ENCODE measurements around the gene ERGIC2.

ERGIC2 gene

GRCh38 chr12:29374012-29374411, 7.0 kb downstream of the ERGIC2 start:
- DNase-seq, result no peak

- DNase-seq, result no peak
Observed at GRCh38 chr12:29365091-29365490, 15.9 kb downstream of the ERGIC2 start.

- no peak for DNase-seq
Observed at GRCh38 chr12:29354954-29355353, 26.0 kb downstream of the ERGIC2 start.

GRCh38 chr12:29350080-29350479, 30.9 kb downstream of the ERGIC2 start:
- no peak for DNase-seq

- no peak for DNase-seq
Observed at GRCh38 chr12:29346769-29347421, 34.1 kb downstream of the ERGIC2 start.

- DNase-seq, result no peak
Observed at GRCh38 chr12:29343022-29343799, 37.8 kb downstream of the ERGIC2 start.

- no peak for DNase-seq
Observed at GRCh38 chr12:29337325-29337724, 43.6 kb downstream of the ERGIC2 start.

GRCh38 chr12:29334937-29335336, 46.0 kb downstream of the ERGIC2 start:
- DNase-seq, result no peak

- DNase-seq, result no peak
Observed at GRCh38 chr12:29333178-29333577, 47.8 kb downstream of the ERGIC2 start.

- no peak for DNase-seq
Observed at GRCh38 chr12:29329411-29329810, 51.6 kb downstream of the ERGIC2 start.

- no peak for DNase-seq
Observed at GRCh38 chr12:29322157-29322556, 58.8 kb downstream of the ERGIC2 start.

GRCh38 chr12:29320295-29321085, 60.5 kb downstream of the ERGIC2 start:
- DNase-seq, result no peak

GRCh38 chr12:29317556-29318363, 63.2 kb downstream of the ERGIC2 start:
- DNase-seq, result peak; percentile 39

- DNase-seq, result no peak
Observed at GRCh38 chr12:29316752-29317151, 64.2 kb downstream of the ERGIC2 start.

GRCh38 chr12:29314416-29314815, 66.6 kb downstream of the ERGIC2 start:
- no peak for DNase-seq

- DNase-seq, result no peak
Observed at GRCh38 chr12:29310899-29311298, 70.1 kb downstream of the ERGIC2 start.

- no peak for DNase-seq
Observed at GRCh38 chr12:29309320-29309902, 71.6 kb downstream of the ERGIC2 start.

- no peak for DNase-seq
Observed at GRCh38 chr12:29306682-29307081, 74.3 kb downstream of the ERGIC2 start.

- DNase-seq, result no peak
Observed at GRCh38 chr12:29306266-29306665, 74.7 kb downstream of the ERGIC2 start.

- no peak for DNase-seq
Observed at GRCh38 chr12:29304388-29304787, 76.6 kb downstream of the ERGIC2 start.

- no peak for DNase-seq
Observed at GRCh38 chr12:29301114-29301513, 79.9 kb downstream of the ERGIC2 start.

- DNase-seq, result no peak
Observed at GRCh38 chr12:29299633-29300032, 81.3 kb downstream of the ERGIC2 start.
